HEK293 (cell line): ENCODE data around the gene VPS37C.

Source experiments
- TRIM28 ChIP-seq: IDR thresholded peaks from 2 replicates; pipeline ENCODE4 v1.6.1; 2011; ENCODE audit warnings: low read length, control low read depth, borderline replicate concordance
- ZNF23 ChIP-seq: fragments of 450-650 bp; formaldehyde crosslinking; IDR thresholded peaks from 2 replicates; pipeline ENCODE4 v1.5.1; 2016; ENCODE audit warnings: missing biosample characterization, missing genetic modification characterization, borderline replicate concordance
- ZNF621 ChIP-seq: fragments of 450-650 bp; formaldehyde crosslinking; IDR thresholded peaks from 2 replicates; pipeline ENCODE4 v1.5.1; 2017; ENCODE audit warnings: missing biosample characterization, missing genetic modification characterization
- TF ChIP-seq, protein P1 (sequence below): fragments of 450-650 bp; formaldehyde crosslinking; IDR thresholded peaks from 2 replicates; pipeline ENCODE4 v1.5.1; 2016; ENCODE audit warnings: missing biosample characterization, missing genetic modification characterization
- TF ChIP-seq, protein P2 (sequence below): fragments of 450-650 bp; formaldehyde crosslinking; IDR thresholded peaks from 2 replicates; pipeline ENCODE4 v1.5.1; 2016; ENCODE audit warnings: missing biosample characterization, missing genetic modification characterization
- TF ChIP-seq, protein P3 (sequence below): fragments of 450-650 bp; formaldehyde crosslinking; IDR thresholded peaks from 2 replicates; pipeline ENCODE4 v1.5.1; 2016; ENCODE audit warnings: missing biosample characterization, missing genetic modification characterization
- TF ChIP-seq, protein P4 (sequence below): fragments of 450-650 bp; formaldehyde crosslinking; IDR thresholded peaks from 2 replicates; pipeline ENCODE4 v1.5.1; 2016; ENCODE audit warnings: missing biosample characterization, missing genetic modification characterization

DNA sequence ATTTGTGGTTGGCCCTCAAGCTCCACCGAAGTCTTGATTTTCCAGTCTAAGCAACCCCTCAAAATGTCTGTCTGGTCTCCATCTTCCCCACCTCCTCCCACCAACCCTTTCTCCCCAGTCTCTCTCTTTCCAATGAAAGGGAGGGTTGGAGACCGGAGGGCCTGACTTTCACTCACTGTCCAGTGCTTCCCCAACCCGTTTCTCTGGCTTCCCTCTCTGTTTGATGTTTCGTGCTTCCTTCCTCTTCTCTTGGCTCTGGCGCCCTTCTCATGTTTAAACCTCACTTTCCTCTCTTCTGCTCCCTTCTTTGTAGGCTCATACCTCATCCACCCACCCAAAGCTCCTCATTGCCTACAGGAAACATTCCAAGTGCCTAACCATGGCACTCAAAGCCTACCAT is 11.1 kb upstream of the VPS37C start:
- TF ChIP-seq ZNF23 (tag by site-specific recombination): no peak
- TF ChIP-seq, protein P1, sequence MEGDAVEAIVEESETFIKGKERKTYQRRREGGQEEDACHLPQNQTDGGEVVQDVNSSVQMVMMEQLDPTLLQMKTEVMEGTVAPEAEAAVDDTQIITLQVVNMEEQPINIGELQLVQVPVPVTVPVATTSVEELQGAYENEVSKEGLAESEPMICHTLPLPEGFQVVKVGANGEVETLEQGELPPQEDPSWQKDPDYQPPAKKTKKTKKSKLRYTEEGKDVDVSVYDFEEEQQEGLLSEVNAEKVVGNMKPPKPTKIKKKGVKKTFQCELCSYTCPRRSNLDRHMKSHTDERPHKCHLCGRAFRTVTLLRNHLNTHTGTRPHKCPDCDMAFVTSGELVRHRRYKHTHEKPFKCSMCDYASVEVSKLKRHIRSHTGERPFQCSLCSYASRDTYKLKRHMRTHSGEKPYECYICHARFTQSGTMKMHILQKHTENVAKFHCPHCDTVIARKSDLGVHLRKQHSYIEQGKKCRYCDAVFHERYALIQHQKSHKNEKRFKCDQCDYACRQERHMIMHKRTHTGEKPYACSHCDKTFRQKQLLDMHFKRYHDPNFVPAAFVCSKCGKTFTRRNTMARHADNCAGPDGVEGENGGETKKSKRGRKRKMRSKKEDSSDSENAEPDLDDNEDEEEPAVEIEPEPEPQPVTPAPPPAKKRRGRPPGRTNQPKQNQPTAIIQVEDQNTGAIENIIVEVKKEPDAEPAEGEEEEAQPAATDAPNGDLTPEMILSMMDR: no peak
- no peak for TF ChIP-seq ZNF621 (tag by site-specific recombination)
- no peak for TF ChIP-seq TRIM28
- TF ChIP-seq, protein P2, sequence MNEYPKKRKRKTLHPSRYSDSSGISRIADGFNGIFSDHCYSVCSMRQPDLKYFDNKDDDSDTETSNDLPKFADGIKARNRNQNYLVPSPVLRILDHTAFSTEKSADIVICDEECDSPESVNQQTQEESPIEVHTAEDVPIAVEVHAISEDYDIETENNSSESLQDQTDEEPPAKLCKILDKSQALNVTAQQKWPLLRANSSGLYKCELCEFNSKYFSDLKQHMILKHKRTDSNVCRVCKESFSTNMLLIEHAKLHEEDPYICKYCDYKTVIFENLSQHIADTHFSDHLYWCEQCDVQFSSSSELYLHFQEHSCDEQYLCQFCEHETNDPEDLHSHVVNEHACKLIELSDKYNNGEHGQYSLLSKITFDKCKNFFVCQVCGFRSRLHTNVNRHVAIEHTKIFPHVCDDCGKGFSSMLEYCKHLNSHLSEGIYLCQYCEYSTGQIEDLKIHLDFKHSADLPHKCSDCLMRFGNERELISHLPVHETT (tag by site-specific recombination): no peak
- TF ChIP-seq, protein P3, sequence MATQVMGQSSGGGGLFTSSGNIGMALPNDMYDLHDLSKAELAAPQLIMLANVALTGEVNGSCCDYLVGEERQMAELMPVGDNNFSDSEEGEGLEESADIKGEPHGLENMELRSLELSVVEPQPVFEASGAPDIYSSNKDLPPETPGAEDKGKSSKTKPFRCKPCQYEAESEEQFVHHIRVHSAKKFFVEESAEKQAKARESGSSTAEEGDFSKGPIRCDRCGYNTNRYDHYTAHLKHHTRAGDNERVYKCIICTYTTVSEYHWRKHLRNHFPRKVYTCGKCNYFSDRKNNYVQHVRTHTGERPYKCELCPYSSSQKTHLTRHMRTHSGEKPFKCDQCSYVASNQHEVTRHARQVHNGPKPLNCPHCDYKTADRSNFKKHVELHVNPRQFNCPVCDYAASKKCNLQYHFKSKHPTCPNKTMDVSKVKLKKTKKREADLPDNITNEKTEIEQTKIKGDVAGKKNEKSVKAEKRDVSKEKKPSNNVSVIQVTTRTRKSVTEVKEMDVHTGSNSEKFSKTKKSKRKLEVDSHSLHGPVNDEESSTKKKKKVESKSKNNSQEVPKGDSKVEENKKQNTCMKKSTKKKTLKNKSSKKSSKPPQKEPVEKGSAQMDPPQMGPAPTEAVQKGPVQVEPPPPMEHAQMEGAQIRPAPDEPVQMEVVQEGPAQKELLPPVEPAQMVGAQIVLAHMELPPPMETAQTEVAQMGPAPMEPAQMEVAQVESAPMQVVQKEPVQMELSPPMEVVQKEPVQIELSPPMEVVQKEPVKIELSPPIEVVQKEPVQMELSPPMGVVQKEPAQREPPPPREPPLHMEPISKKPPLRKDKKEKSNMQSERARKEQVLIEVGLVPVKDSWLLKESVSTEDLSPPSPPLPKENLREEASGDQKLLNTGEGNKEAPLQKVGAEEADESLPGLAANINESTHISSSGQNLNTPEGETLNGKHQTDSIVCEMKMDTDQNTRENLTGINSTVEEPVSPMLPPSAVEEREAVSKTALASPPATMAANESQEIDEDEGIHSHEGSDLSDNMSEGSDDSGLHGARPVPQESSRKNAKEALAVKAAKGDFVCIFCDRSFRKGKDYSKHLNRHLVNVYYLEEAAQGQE (tag by site-specific recombination): no peak
- TF ChIP-seq, protein P4, sequence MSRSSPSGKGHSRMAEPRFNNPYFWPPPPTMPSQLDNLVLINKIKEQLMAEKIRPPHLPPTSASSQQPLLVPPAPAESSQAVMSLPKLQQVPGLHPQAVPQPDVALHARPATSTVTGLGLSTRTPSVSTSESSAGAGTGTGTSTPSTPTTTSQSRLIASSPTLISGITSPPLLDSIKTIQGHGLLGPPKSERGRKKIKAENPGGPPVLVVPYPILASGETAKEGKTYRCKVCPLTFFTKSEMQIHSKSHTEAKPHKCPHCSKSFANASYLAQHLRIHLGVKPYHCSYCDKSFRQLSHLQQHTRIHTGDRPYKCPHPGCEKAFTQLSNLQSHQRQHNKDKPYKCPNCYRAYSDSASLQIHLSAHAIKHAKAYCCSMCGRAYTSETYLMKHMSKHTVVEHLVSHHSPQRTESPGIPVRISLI: no peak
